DOHH2 (cell line): Measurements from ENCODE around the gene LRP8.

Experiments used
- H3F3A ChIP-seq: fragments of 200-600 bp; sonication (generic), shearing (Covaris generic); 2 replicates; pipeline ENCODE4 v1.6.0; 2016; ENCODE audit warnings: antibody characterized with exemption, mild to moderate bottlenecking; ENCODE audit not compliant: control insufficient read depth, insufficient read depth
- H3K27ac ChIP-seq: fragments of 200-600 bp; sonication (generic); 2 replicates; pipeline ENCODE4 v1.5.1; 2014; ENCODE audit warnings: low read depth, mild to moderate bottlenecking, low read length, moderate library complexity
- H3K27me3 ChIP-seq: fragments of 200-600 bp; sonication (generic); 2 replicates; pipeline ENCODE4 v1.6.1; 2014; ENCODE audit warnings: mild to moderate bottlenecking, low read length, mixed read lengths; ENCODE audit not compliant: control insufficient read depth
- H3K36me3 ChIP-seq: fragments of 200-600 bp; sonication (generic); 2 replicates; pipeline ENCODE4 v1.6.1; 2014; ENCODE audit warnings: mild to moderate bottlenecking, low read length, moderate library complexity, mixed read lengths; ENCODE audit not compliant: control insufficient read depth
- H3K4me1 ChIP-seq: fragments of 200-600 bp; sonication (generic); 2 replicates; pipeline ENCODE4 v1.6.1; 2014; ENCODE audit warnings: mild to moderate bottlenecking, low read length, mixed read lengths; ENCODE audit not compliant: control insufficient read depth
- H3K4me2 ChIP-seq: fragments of 200-600 bp; sonication (generic); 2 replicates; pipeline ENCODE4 v1.6.0; 2014; ENCODE audit warnings: mild to moderate bottlenecking, low read length, moderate library complexity
- H3K4me3 ChIP-seq: fragments of 200-600 bp; sonication (generic); 2 replicates; pipeline ENCODE4 v1.5.1; 2014; ENCODE audit warnings: mild to moderate bottlenecking, low read length, mixed read lengths
- H3K79me2 ChIP-seq: fragments of 200-600 bp; sonication (generic); 2 replicates; pipeline ENCODE4 v1.6.1; 2014; ENCODE audit warnings: mild to moderate bottlenecking, low read length, mixed read lengths; ENCODE audit not compliant: control insufficient read depth
- H3K9me2 ChIP-seq: fragments of 200-600 bp; sonication (generic); replicated peaks from 2 replicates; pipeline ENCODE4 v1.6.1; 2014; ENCODE audit warnings: mild to moderate bottlenecking, low read length, mixed read lengths; ENCODE audit not compliant: control insufficient read depth
- H3K9me3 ChIP-seq: fragments of 200-600 bp; sonication (generic); 2 replicates; pipeline ENCODE4 v1.6.1; 2014; ENCODE audit warnings: antibody characterized with exemption, low read length, mixed read lengths; ENCODE audit not compliant: control insufficient read depth, insufficient read depth
- H4K20me1 ChIP-seq: fragments of 200-600 bp; sonication (generic); 2 replicates; pipeline ENCODE4 v1.6.0; 2014; ENCODE audit warnings: low read depth, mild to moderate bottlenecking, antibody characterized with exemption, low read length, moderate library complexity; ENCODE audit not compliant: control insufficient read depth, insufficient read depth
- CTCF ChIP-seq: fragments of 200-600 bp; sonication (generic); IDR thresholded peaks from one replicate; pipeline ENCODE4 v1.5.1; 2014; ENCODE audit warnings: antibody characterized with exemption, mild to moderate bottlenecking, low read depth, low read length; ENCODE audit not compliant: poor library complexity, severe bottlenecking
- EZH2phosphoT487 ChIP-seq: fragments of 200-600 bp; sonication (generic); IDR thresholded peaks from 2 replicates; pipeline ENCODE4 v1.6.1; 2017; ENCODE audit warnings: borderline replicate concordance, mild to moderate bottlenecking, antibody characterized with exemption, low read length, moderate library complexity, mixed read lengths

Gene LRP8

GRCh38 chr1:53288790-53289429, 39.0 kb downstream of the LRP8 start:
- Histone ChIP-seq H3F3A (no peaks in the 10 kb centered on the region), H3K27me3 (no peaks in the 10 kb centered on the region), H3K4me2 (no peak overlapping the region), H3K4me3 (no peak overlapping the region), H3K9me2 (no peaks in the 10 kb centered on the region), H3K36me3 (peaks cover 72% of the 10 kb centered on the region), H3K27ac (no peak overlapping the region), H3K79me2 (peaks cover 23% of the 10 kb centered on the region), H4K20me1 (peaks cover 16% of the 10 kb centered on the region; the same call in 1 of the 2 replicates), H3K9me3 (no peaks in the 10 kb centered on the region), H3K4me1 (peaks cover 4% of the 10 kb centered on the region; the same call in 1 of the 2 replicates)
- TF ChIP-seq EZH2phosphoT487 (no peak), CTCF (no peak)

- no peak overlapping the region for H3K4me3 ChIP-seq
- no peaks in the 10 kb centered on the region for H3K9me2 ChIP-seq
- peaks cover under 1% of the 10 kb centered on the region; the same call in 1 of the 2 replicates for H3K4me1 ChIP-seq
- H3K27me3 ChIP-seq = no peaks in the 10 kb centered on the region
- no peaks in the 10 kb centered on the region for H3F3A ChIP-seq
- peaks cover 72% of the 10 kb centered on the region for H3K36me3 ChIP-seq
- TF ChIP-seq EZH2phosphoT487 (no peak), CTCF (no peak)
- H3K9me3 ChIP-seq = no peaks in the 10 kb centered on the region
- peaks cover 16% of the 10 kb centered on the region for H3K79me2 ChIP-seq
- H3K4me2 ChIP-seq = no peak overlapping the region
- H3K27ac ChIP-seq = no peak overlapping the region
- peaks cover 16% of the 10 kb centered on the region; the same call in 1 of the 2 replicates for H4K20me1 ChIP-seq
These were observed 39.7 kb downstream of the LRP8 start for GRCh38 chr1:53288002-53288789.

- TF ChIP-seq CTCF = no peak
- no peak for TF ChIP-seq EZH2phosphoT487
- Histone ChIP-seq H3K27me3 (no peaks in the 10 kb centered on the region), H3K79me2 (peaks cover 4% of the 10 kb centered on the region), H3K4me3 (no peak overlapping the region), H3K9me3 (no peaks in the 10 kb centered on the region), H3F3A (no peaks in the 10 kb centered on the region), H3K9me2 (no peaks in the 10 kb centered on the region), H4K20me1 (peaks cover 4% of the 10 kb centered on the region; the same call in 1 of the 2 replicates), H3K4me2 (no peak overlapping the region), H3K36me3 (peaks cover 69% of the 10 kb centered on the region), H3K27ac (no peak overlapping the region), H3K4me1 (no peaks in the 10 kb centered on the region)
These were observed 40.9 kb downstream of the LRP8 start for GRCh38 chr1:53286955-53287354.
